ENCODE data around the gene MEI4.

GRCh38 chr6:77972334-77972733 is 319.5 kb downstream of the MEI4 start:
- TF ChIP-seq, protein P1, sequence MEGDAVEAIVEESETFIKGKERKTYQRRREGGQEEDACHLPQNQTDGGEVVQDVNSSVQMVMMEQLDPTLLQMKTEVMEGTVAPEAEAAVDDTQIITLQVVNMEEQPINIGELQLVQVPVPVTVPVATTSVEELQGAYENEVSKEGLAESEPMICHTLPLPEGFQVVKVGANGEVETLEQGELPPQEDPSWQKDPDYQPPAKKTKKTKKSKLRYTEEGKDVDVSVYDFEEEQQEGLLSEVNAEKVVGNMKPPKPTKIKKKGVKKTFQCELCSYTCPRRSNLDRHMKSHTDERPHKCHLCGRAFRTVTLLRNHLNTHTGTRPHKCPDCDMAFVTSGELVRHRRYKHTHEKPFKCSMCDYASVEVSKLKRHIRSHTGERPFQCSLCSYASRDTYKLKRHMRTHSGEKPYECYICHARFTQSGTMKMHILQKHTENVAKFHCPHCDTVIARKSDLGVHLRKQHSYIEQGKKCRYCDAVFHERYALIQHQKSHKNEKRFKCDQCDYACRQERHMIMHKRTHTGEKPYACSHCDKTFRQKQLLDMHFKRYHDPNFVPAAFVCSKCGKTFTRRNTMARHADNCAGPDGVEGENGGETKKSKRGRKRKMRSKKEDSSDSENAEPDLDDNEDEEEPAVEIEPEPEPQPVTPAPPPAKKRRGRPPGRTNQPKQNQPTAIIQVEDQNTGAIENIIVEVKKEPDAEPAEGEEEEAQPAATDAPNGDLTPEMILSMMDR (IDR thresholded peaks at IDR 0.05; ENCODE audit: low read length) = no peak
- TF ChIP-seq EZH2 (IDR thresholded peaks at IDR 0.05; ENCODE audit: borderline replicate concordance, low read length) = no peak

Data from OCI-LY1 (cell line).